Measurements from ENCODE around the gene TBC1D22A.

- TF ChIP-seq CTCF (IDR thresholded peaks at IDR 0.05) (no peak), POLR2A (IDR thresholded peaks at IDR 0.05) (no peak)
These were observed 412.9 kb downstream of the TBC1D22A start for GRCh38 chr22:47175151-47176025.
